ENCODE data around the gene MCTP1.

MCTP1 gene

DNA sequence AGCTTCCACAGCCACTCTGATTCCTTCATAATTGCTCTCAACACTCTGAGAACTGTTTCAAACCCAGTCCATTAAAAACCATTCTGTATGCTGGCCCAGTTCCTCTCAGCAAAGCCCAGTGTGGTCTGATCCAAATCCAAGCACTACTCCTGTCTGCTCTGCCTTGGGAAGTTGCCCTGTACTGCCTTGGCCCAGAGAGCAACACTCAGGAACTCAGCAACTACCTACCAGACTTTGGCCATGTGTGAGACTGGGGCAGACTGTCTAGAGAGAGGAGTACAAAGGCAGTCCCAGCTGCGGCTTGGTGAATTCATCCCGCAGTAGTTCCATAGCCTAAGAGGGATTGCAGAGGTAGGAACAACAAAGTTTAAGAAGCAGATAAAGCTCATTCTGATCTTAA lies 214.4 kb downstream of the MCTP1 start:
- Histone ChIP-seq H4K20me1 (ENCODE audit: control insufficient read depth, insufficient read depth, low read depth, low read length) (no peaks in the 10 kb centered on the region), H3K79me2 (ENCODE audit: control insufficient read depth, low read length) (no peaks in the 10 kb centered on the region), H3K27ac (ENCODE audit: low read depth, low read length) (no peak overlapping the region), H3K9me3 (ENCODE audit: control insufficient read depth, insufficient read depth, low read length) (no peaks in the 10 kb centered on the region), H3F3A (ENCODE audit: control insufficient read depth, insufficient read depth) (no peaks in the 10 kb centered on the region), H3K36me3 (ENCODE audit: control insufficient read depth, low read length) (no peaks in the 10 kb centered on the region), H3K27me3 (ENCODE audit: control insufficient read depth, low read length) (peaks cover 3% of the 10 kb centered on the region; the same call in 1 of the 2 replicates), H3K4me2 (ENCODE audit: low read length) (no peak overlapping the region), H3K4me3 (ENCODE audit: low read length) (no peak overlapping the region), H3K9me2 (replicated peaks; ENCODE audit: control insufficient read depth, low read length) (no peaks in the 10 kb centered on the region), H3K4me1 (ENCODE audit: control insufficient read depth, low read length) (no peaks in the 10 kb centered on the region)
- TF ChIP-seq CTCF (IDR thresholded peaks at IDR 0.05; ENCODE audit: low read depth, low read length, poor library complexity, severe bottlenecking) (no peak), EZH2phosphoT487 (IDR thresholded peaks at IDR 0.05; ENCODE audit: borderline replicate concordance, low read length) (no peak)

DNA sequence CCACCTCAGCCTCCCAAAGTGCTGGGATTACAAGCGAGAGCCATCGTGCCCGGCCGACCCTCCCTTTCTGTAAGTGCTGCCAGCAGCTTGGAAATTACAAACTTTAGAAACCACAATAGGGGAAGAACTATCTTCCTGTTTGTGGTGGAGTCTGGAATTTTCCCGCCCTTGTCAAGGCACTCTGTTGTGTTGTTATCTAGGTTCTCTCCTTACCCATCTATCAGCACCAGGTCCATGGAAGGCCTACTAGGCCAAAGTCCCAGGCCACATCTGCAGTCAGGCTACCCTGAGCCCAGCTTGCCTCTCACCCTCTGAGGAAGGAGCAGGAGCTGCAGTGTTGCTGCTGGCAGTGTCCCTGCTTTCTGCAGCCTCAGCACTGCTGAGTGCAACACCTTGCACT lies 214.9 kb downstream of the MCTP1 start:
- H3K4me3 ChIP-seq (ENCODE audit: low read length) = no peak overlapping the region
- H3K27me3 ChIP-seq (ENCODE audit: control insufficient read depth, low read length) = peaks cover 3% of the 10 kb centered on the region; the same call in 1 of the 2 replicates
- H4K20me1 ChIP-seq (ENCODE audit: control insufficient read depth, insufficient read depth, low read depth, low read length) = no peaks in the 10 kb centered on the region
- H3F3A ChIP-seq (ENCODE audit: control insufficient read depth, insufficient read depth) = no peaks in the 10 kb centered on the region
- no peaks in the 10 kb centered on the region for H3K4me1 ChIP-seq (ENCODE audit: control insufficient read depth, low read length)
- H3K9me3 ChIP-seq (ENCODE audit: control insufficient read depth, insufficient read depth, low read length) = no peaks in the 10 kb centered on the region
- no peaks in the 10 kb centered on the region for H3K79me2 ChIP-seq (ENCODE audit: control insufficient read depth, low read length)
- H3K9me2 ChIP-seq (replicated peaks; ENCODE audit: control insufficient read depth, low read length) = no peaks in the 10 kb centered on the region
- TF ChIP-seq EZH2phosphoT487 (IDR thresholded peaks at IDR 0.05; ENCODE audit: borderline replicate concordance, low read length) = no peak
- no peak for TF ChIP-seq CTCF (IDR thresholded peaks at IDR 0.05; ENCODE audit: low read depth, low read length, poor library complexity, severe bottlenecking)
- no peak overlapping the region for H3K27ac ChIP-seq (ENCODE audit: low read depth, low read length)
- H3K4me2 ChIP-seq (ENCODE audit: low read length) = no peak overlapping the region
- H3K36me3 ChIP-seq (ENCODE audit: control insufficient read depth, low read length) = no peaks in the 10 kb centered on the region

GRCh38 chr5:95069021-95069420 lies 215.9 kb downstream of the MCTP1 start:
- no peak overlapping the region for H3K4me2 ChIP-seq (ENCODE audit: low read length)

More at GRCh38 chr5:95069021-95069420, 215.9 kb downstream of the MCTP1 start:
- TF ChIP-seq EZH2phosphoT487 (IDR thresholded peaks at IDR 0.05; ENCODE audit: borderline replicate concordance, low read length) (no peak), CTCF (IDR thresholded peaks at IDR 0.05; ENCODE audit: low read depth, low read length, poor library complexity, severe bottlenecking) (no peak)
- no peak overlapping the region for H3K4me3 ChIP-seq (ENCODE audit: low read length)
- no peaks in the 10 kb centered on the region for H3F3A ChIP-seq (ENCODE audit: control insufficient read depth, insufficient read depth)
- H3K27me3 ChIP-seq (ENCODE audit: control insufficient read depth, low read length) = peaks cover 3% of the 10 kb centered on the region; the same call in 1 of the 2 replicates
- no peaks in the 10 kb centered on the region for H3K9me2 ChIP-seq (replicated peaks; ENCODE audit: control insufficient read depth, low read length)
- H3K27ac ChIP-seq (ENCODE audit: low read depth, low read length) = no peak overlapping the region
- H3K36me3 ChIP-seq (ENCODE audit: control insufficient read depth, low read length) = no peaks in the 10 kb centered on the region
- H3K4me1 ChIP-seq (ENCODE audit: control insufficient read depth, low read length) = no peaks in the 10 kb centered on the region
- no peaks in the 10 kb centered on the region for H3K79me2 ChIP-seq (ENCODE audit: control insufficient read depth, low read length)
- no peaks in the 10 kb centered on the region for H4K20me1 ChIP-seq (ENCODE audit: control insufficient read depth, insufficient read depth, low read depth, low read length)
- no peaks in the 10 kb centered on the region for H3K9me3 ChIP-seq (ENCODE audit: control insufficient read depth, insufficient read depth, low read length)
